Thyroid gland (tissue), 4 donors: ENCODE results near the gene WNK2. TPM values are rescaled to one million over a fixed set of nuclear protein-coding genes. Genes with fewer than 3 reads are reported as not detected.

Experiments
- DNase-seq, 2 donors: peaks; one replicate each; pipeline ENCODE4 v3.0.0-alpha.2; 2019
- H3K27ac ChIP-seq, 3 donors: fragments of 200-600 bp; sonication (generic); 1 replicate in 2 of 3; 2 replicates in 1 of 3; pipeline ENCODE4 v1.5.1; 2016 to 2019; ENCODE audit warnings: mild to moderate bottlenecking in 1 of 3, moderate library complexity in 1 of 3
- H3K27me3 ChIP-seq: fragments of 200-600 bp; sonication (generic); one replicate; pipeline ENCODE4 v1.5.1; 2019
- H3K36me3 ChIP-seq, 2 donors: fragments of 200-600 bp; sonication (generic); one replicate each; pipeline ENCODE4 v1.5.1; 2016 to 2019
- H3K4me1 ChIP-seq, 2 donors: fragments of 200-600 bp; sonication (generic); one replicate each; pipeline ENCODE4 v1.5.1; 2017 to 2019
- H3K4me3 ChIP-seq, 3 donors: fragments of 200-600 bp; sonication (generic); replicated peaks in 1 of 3; 1 replicate in 2 of 3; 2 replicates in 1 of 3; pipeline ENCODE4 v1.5.1; 2016; ENCODE audit warnings: mild to moderate bottlenecking in 1 of 3
- H3K9me3 ChIP-seq: fragments of 200-600 bp; sonication (generic); one replicate; pipeline ENCODE4 v1.5.1; 2017
- CTCF ChIP-seq, 6 experiments: fragments of 200-600 bp in 3 of 6; fragments of 450-650 bp in 3 of 6; sonication (generic) in 3 of 6; IDR thresholded peaks; one replicate each; pipeline ENCODE4 v1.5.1; 2016 to 2019; ENCODE audit warnings: antibody characterized with exemption in 6 of 6, mild to moderate bottlenecking in 2 of 6, inconsistent platforms in 1 of 6, moderate library complexity in 1 of 6
- POLR2A ChIP-seq, 2 donors: fragments of 450-650 bp; IDR thresholded peaks; one replicate each; pipeline ENCODE4 v1.6.1; 2017; ENCODE audit warnings: antibody characterized with exemption in 2 of 2, mild to moderate bottlenecking in 2 of 2, moderate library complexity in 1 of 2
- WGBS, 2 donors: methylation state at CpG; one replicate each; pipeline ENCODE4 v1.1.5; 2017; 5-methylcytosine and 5-hydroxymethylcytosine counted together
- intact Hi-C: fragments of 100-400 bp; cut with DNase I; formaldehyde crosslinking; loops from one replicate; pipeline ENCODE4 v1.15.1; 2023
- total RNA-seq, 4 donors: library from RNA; depleted of rRNA; stranded (reverse); fragments of >200 nt; gene quantifications; one replicate each; pipeline ENCODE4 v1.2.3, GENCODE V29; 2016

Gene WNK2
- total RNA-seq, 4 donors from 2014 or later: 0.94 to 8.5 (median 8.1) TPM

GRCh38 chr9:93257808-93258331 lies 73.9 kb downstream of the WNK2 start:
- TF ChIP-seq CTCF (IDR thresholded peaks at IDR 0.05): no peak
- no peak for TF ChIP-seq POLR2A (IDR thresholded peaks at IDR 0.05)
- no peaks in the 10 kb centered on the region for H3K36me3 ChIP-seq
- no peak overlapping the region for H3K4me3 ChIP-seq
- no peaks in the 10 kb centered on the region for H3K27me3 ChIP-seq
- intact Hi-C loops: no loop called here
- no peak for DNase-seq
- peaks cover 3 to 7% of the 10 kb centered on the region in 2 donors for H3K4me1 ChIP-seq
- no peak overlapping the region for H3K27ac ChIP-seq
- H3K9me3 ChIP-seq: no peaks in the 10 kb centered on the region
- WGBS, 2 donors: 79 to 82% methylated on average over 9 to 11 of the region's 12 CpGs

GRCh38 chr9:93258419-93258817 lies 74.5 kb downstream of the WNK2 start:
- DNase-seq: no peak
- Histone ChIP-seq H3K4me3 (no peak overlapping the region), H3K4me1 (peaks cover 7 to 11% of the 10 kb centered on the region in 2 donors), H3K36me3 (no peaks in the 10 kb centered on the region), H3K27ac (no peak overlapping the region), H3K9me3 (no peaks in the 10 kb centered on the region), H3K27me3 (no peaks in the 10 kb centered on the region)
- WGBS, 2 donors: 97 to 98% methylated on average over 4 of the region's 4 CpGs
- intact Hi-C loops: no loop called here
- TF ChIP-seq CTCF (IDR thresholded peaks at IDR 0.05): no peak

- no peak for DNase-seq
- Histone ChIP-seq H3K4me1 (peaks cover 7 to 11% of the 10 kb centered on the region in 2 donors), H3K36me3 (no peaks in the 10 kb centered on the region), H3K27me3 (no peaks in the 10 kb centered on the region), H3K27ac (no peak overlapping the region), H3K4me3 (no peak overlapping the region), H3K9me3 (no peaks in the 10 kb centered on the region)
- 92 to 94% methylated on average over 29 of the region's 33 CpGs for WGBS, 2 donors
- intact Hi-C loops: no loop called here
- TF ChIP-seq CTCF (IDR thresholded peaks at IDR 0.05) (no peak), POLR2A (IDR thresholded peaks at IDR 0.05) (no peak)
These were observed 75.0 kb downstream of the WNK2 start for GRCh38 chr9:93258818-93259489.

GRCh38 chr9:93259490-93260262 lies 75.7 kb downstream of the WNK2 start:
- no peak overlapping the region for H3K4me3 ChIP-seq
- H3K27me3 ChIP-seq: no peaks in the 10 kb centered on the region
- DNase-seq: no peak
- 89 to 94% methylated on average over 15 to 19 of the region's 20 CpGs for WGBS, 2 donors
- no peaks in the 10 kb centered on the region for H3K9me3 ChIP-seq
- H3K36me3 ChIP-seq: no peaks in the 10 kb centered on the region
- intact Hi-C loops: no loop called here
- H3K27ac ChIP-seq: no peak overlapping the region
- H3K4me1 ChIP-seq: peaks cover 7 to 11% of the 10 kb centered on the region in 2 donors
- TF ChIP-seq POLR2A (IDR thresholded peaks at IDR 0.05) (no peak), CTCF (IDR thresholded peaks at IDR 0.05) (no peak)
